Gastroesophageal sphincter (tissue), 3 donors: Measurements from ENCODE around the gene RIC8A.

ENCODE experiments used
- EP300 ChIP-seq: sonication (generic); formaldehyde crosslinking; IDR thresholded peaks from one replicate; pipeline ENCODE4 v1.6.1; 2017; ENCODE audit warnings: antibody characterized with exemption, mild to moderate bottlenecking
- POLR2A ChIP-seq, 2 donors: fragments of 450-650 bp; IDR thresholded peaks; one replicate each; pipeline ENCODE4 v1.6.1; 2017; ENCODE audit warnings: antibody characterized with exemption in 2 of 2, mild to moderate bottlenecking in 2 of 2, moderate library complexity in 1 of 2
- TF ChIP-seq, protein P1 (sequence below), 4 experiments: fragments of 200-600 bp in 2 of 4; fragments of 450-650 bp in 2 of 4; sonication (generic) in 1 of 4; IDR thresholded peaks; one replicate each; pipeline ENCODE4 v1.5.1; 2017 to 2019; ENCODE audit warnings: antibody characterized with exemption in 4 of 4, mild to moderate bottlenecking in 2 of 4, moderate library complexity in 2 of 4

DNA sequence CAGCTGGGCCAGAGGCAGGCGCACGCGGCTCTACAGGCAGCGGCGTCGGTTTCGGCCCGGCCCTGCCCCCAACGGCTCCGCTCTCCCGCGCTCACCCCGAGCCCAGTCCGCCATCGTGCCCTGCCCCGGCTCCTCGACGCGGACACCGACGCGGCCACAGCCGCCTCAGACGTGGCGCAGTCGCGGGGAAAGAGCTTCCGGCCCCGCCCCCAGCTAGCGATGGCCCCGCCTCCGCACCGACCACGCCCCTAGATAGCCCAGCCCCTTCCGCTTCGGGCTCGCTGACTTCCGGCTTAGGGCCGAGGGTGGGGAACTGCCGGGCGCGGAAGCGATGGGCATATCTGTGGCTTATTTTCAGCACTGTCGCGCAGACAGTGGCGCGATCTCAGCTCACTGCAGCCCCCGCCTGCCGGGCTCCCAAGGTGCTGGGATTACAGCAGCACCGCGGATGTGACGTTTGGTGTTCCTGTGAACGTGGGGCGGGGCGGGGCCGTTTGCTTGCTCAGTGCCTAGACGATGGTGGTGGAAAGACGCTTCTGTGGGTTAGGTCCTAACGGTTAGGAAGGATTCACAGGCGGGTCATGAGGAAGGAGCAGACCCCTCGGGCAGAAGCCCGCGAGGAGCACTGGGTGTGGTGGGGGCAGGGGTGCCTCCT lies at the start of gene RIC8A, which contains the start of gene BET1L:
- TF ChIP-seq, protein P1, sequence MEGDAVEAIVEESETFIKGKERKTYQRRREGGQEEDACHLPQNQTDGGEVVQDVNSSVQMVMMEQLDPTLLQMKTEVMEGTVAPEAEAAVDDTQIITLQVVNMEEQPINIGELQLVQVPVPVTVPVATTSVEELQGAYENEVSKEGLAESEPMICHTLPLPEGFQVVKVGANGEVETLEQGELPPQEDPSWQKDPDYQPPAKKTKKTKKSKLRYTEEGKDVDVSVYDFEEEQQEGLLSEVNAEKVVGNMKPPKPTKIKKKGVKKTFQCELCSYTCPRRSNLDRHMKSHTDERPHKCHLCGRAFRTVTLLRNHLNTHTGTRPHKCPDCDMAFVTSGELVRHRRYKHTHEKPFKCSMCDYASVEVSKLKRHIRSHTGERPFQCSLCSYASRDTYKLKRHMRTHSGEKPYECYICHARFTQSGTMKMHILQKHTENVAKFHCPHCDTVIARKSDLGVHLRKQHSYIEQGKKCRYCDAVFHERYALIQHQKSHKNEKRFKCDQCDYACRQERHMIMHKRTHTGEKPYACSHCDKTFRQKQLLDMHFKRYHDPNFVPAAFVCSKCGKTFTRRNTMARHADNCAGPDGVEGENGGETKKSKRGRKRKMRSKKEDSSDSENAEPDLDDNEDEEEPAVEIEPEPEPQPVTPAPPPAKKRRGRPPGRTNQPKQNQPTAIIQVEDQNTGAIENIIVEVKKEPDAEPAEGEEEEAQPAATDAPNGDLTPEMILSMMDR (IDR thresholded peaks at IDR 0.05) = no peak
- TF ChIP-seq POLR2A (IDR thresholded peaks at IDR 0.05) (peak; percentile 77 to 92), EP300 (no peak)
